Ishikawa (cell line): ENCODE data around the gene PDGFC.

ENCODE experiments used
- CEBPB ChIP-seq: IDR thresholded peaks from 2 replicates; pipeline ENCODE4 v1.6.1; 2012
- CREB1 ChIP-seq: IDR thresholded peaks from 2 replicates; pipeline ENCODE4 v1.6.1; 2012; ENCODE audit warnings: low read depth
- EGR1 ChIP-seq: IDR thresholded peaks from 2 replicates; pipeline ENCODE4 v1.6.1; 2012
- EP300 ChIP-seq: IDR thresholded peaks from 2 replicates; pipeline ENCODE4 v1.6.1; 2012; ENCODE audit warnings: borderline replicate concordance
- FOXM1 ChIP-seq: IDR thresholded peaks from 2 replicates; pipeline ENCODE4 v1.6.1; 2012; ENCODE audit warnings: low read depth, borderline replicate concordance
- MAX ChIP-seq: IDR thresholded peaks from 2 replicates; pipeline ENCODE4 v1.6.1; 2012
- NFIC ChIP-seq: IDR thresholded peaks from 2 replicates; pipeline ENCODE4 v1.6.1; 2012
- RAD21 ChIP-seq: IDR thresholded peaks from 2 replicates; pipeline ENCODE4 v1.6.1; 2012; ENCODE audit warnings: low read depth
- TAF1 ChIP-seq: IDR thresholded peaks from 2 replicates; pipeline ENCODE4 v1.6.1; 2012; ENCODE audit warnings: low read depth, mild to moderate bottlenecking
- TCF12 ChIP-seq: IDR thresholded peaks from 2 replicates; pipeline ENCODE4 v1.6.1; 2012; ENCODE audit warnings: low read depth
- TEAD4 ChIP-seq: IDR thresholded peaks from 2 replicates; pipeline ENCODE4 v1.6.1; 2012
- YY1 ChIP-seq: IDR thresholded peaks from 2 replicates; pipeline ENCODE4 v1.6.1; 2012; ENCODE audit warnings: low read depth
- ZBTB7A ChIP-seq: IDR thresholded peaks from 2 replicates; pipeline ENCODE4 v1.6.1; 2012; ENCODE audit warnings: low read depth
- TF ChIP-seq, protein P1 (sequence below): IDR thresholded peaks from 2 replicates; pipeline ENCODE4 v1.6.1; 2012
- TF ChIP-seq, protein P2 (sequence below): IDR thresholded peaks from 2 replicates; pipeline ENCODE4 v1.6.1; 2012; ENCODE audit warnings: low read depth, mild to moderate bottlenecking

The PDGFC gene

GRCh38 chr4:156923525-156923924 lies 48.1 kb downstream of the PDGFC start:
- TF ChIP-seq CREB1 = no peak
- no peak for TF ChIP-seq TCF12
- no peak for TF ChIP-seq NFIC
- TF ChIP-seq, protein P1, sequence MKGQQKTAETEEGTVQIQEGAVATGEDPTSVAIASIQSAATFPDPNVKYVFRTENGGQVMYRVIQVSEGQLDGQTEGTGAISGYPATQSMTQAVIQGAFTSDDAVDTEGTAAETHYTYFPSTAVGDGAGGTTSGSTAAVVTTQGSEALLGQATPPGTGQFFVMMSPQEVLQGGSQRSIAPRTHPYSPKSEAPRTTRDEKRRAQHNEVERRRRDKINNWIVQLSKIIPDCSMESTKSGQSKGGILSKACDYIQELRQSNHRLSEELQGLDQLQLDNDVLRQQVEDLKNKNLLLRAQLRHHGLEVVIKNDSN = no peak
- no peak for TF ChIP-seq FOXM1
- no peak for TF ChIP-seq CEBPB
- no peak for TF ChIP-seq RAD21
- TF ChIP-seq TEAD4 = no peak
- TF ChIP-seq, protein P2, sequence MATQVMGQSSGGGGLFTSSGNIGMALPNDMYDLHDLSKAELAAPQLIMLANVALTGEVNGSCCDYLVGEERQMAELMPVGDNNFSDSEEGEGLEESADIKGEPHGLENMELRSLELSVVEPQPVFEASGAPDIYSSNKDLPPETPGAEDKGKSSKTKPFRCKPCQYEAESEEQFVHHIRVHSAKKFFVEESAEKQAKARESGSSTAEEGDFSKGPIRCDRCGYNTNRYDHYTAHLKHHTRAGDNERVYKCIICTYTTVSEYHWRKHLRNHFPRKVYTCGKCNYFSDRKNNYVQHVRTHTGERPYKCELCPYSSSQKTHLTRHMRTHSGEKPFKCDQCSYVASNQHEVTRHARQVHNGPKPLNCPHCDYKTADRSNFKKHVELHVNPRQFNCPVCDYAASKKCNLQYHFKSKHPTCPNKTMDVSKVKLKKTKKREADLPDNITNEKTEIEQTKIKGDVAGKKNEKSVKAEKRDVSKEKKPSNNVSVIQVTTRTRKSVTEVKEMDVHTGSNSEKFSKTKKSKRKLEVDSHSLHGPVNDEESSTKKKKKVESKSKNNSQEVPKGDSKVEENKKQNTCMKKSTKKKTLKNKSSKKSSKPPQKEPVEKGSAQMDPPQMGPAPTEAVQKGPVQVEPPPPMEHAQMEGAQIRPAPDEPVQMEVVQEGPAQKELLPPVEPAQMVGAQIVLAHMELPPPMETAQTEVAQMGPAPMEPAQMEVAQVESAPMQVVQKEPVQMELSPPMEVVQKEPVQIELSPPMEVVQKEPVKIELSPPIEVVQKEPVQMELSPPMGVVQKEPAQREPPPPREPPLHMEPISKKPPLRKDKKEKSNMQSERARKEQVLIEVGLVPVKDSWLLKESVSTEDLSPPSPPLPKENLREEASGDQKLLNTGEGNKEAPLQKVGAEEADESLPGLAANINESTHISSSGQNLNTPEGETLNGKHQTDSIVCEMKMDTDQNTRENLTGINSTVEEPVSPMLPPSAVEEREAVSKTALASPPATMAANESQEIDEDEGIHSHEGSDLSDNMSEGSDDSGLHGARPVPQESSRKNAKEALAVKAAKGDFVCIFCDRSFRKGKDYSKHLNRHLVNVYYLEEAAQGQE = no peak
- no peak for TF ChIP-seq EGR1
- no peak for TF ChIP-seq EP300
- TF ChIP-seq TAF1 = no peak
- TF ChIP-seq YY1 = no peak
- TF ChIP-seq ZBTB7A = no peak

GRCh38 chr4:156915221-156915620 lies 56.4 kb downstream of the PDGFC start:
- TF ChIP-seq RAD21 (no peak), FOXM1 (no peak), TCF12 (no peak), CEBPB (no peak), ZBTB7A (no peak), NFIC (no peak), EP300 (no peak)

DNA sequence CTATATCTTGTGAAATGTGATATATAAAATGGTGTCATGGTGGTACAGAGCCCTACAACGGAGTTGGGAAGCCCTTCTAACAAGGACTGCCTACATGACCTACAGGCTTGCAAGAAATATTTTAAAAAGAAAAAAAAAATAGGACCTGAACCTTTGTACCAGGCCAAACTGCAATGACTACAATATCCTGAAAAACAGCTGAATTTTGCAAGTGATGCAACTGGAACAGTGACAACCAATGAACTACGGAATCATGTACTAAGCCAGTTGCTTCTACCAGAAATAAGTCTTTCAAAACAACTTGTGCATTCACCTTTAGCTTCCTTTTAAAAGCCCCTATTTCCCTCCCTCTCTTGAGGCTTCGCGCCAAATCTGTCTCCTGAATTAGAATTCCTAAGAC lies 58.4 kb downstream of the PDGFC start:
- TF ChIP-seq TCF12 (no peak), FOXM1 (no peak), EP300 (no peak)

DNA sequence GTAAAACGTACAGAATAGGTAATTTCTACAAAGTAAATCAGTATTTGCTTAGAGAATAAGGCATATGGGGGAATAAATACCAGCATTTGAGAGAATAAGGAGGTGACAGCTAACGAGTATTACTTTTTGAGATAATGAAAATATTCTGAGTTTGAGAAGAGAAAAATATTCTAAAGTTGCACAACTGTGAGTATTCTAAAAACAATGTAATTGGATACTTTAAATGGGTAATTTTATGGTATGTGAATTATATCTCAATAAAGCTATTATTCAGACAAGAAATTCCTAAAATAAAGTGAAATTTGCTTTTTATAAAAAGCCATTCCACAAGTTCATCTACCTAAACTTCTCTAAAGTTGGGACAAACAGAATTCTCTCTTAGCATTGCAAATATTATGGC lies 62.6 kb downstream of the PDGFC start:
- TF ChIP-seq EGR1 (no peak), RAD21 (no peak), TEAD4 (no peak), EP300 (no peak), FOXM1 (no peak), TAF1 (no peak), NFIC (no peak), YY1 (no peak), TCF12 (no peak), ZBTB7A (no peak), MAX (no peak), CREB1 (no peak), CEBPB (no peak)
- TF ChIP-seq, protein P2 = no peak
- TF ChIP-seq, protein P1 = no peak

- TF ChIP-seq NFIC = peak; percentile 85
- peak; percentile 91 for TF ChIP-seq EP300
- TF ChIP-seq, protein P2 = no peak
- peak; percentile 82 for TF ChIP-seq TEAD4
- TF ChIP-seq TCF12 = peak; percentile 73
- no peak for TF ChIP-seq EGR1
- no peak for TF ChIP-seq CREB1
- TF ChIP-seq FOXM1 = peak; percentile 96
- no peak for TF ChIP-seq TAF1
Observed at GRCh38 chr4:156906325-156906724, 65.3 kb downstream of the PDGFC start.
